Osteocyte (in vitro differentiated cells): ENCODE results near the gene ANTXR2. TPM values are rescaled to one million over a fixed set of nuclear protein-coding genes. Genes with fewer than 3 reads are reported as not detected.
"Not testable (repeated sequence)": the region's sequence is repeated elsewhere in the genome, so short reads cannot be mapped to it uniquely, and the experiment has no call there.

ENCODE experiments used
- DNase-seq: peaks from one replicate; pipeline ENCODE4 v3.0.0; 2021; ENCODE audit warnings: mixed read lengths; ENCODE audit not compliant: unreplicated experiment; ENCODE audit errors: extremely low spot score
- H3K27ac Mint-ChIP-seq: one replicate; pipeline ENCODE4 v1.8.0; 2021; ENCODE audit warnings: mild to moderate bottlenecking, mixed read lengths; ENCODE audit not compliant: unreplicated experiment
- H3K27me3 Mint-ChIP-seq: one replicate; pipeline ENCODE4 v1.8.0; 2021; ENCODE audit warnings: mixed read lengths; ENCODE audit not compliant: unreplicated experiment
- H3K36me3 Mint-ChIP-seq: one replicate; pipeline ENCODE4 v1.8.0; 2021; ENCODE audit warnings: mixed read lengths; ENCODE audit not compliant: unreplicated experiment
- H3K4me1 Mint-ChIP-seq: one replicate; pipeline ENCODE4 v1.8.0; 2021; ENCODE audit warnings: mixed read lengths; ENCODE audit not compliant: unreplicated experiment
- H3K4me3 Mint-ChIP-seq: one replicate; pipeline ENCODE4 v1.8.0; 2021; ENCODE audit warnings: mild to moderate bottlenecking, moderate library complexity, mixed read lengths; ENCODE audit not compliant: unreplicated experiment
- H3K9me3 Mint-ChIP-seq: one replicate; pipeline ENCODE4 v1.8.0; 2021; ENCODE audit warnings: mixed read lengths; ENCODE audit not compliant: unreplicated experiment
- CTCF ChIP-seq: fragments of 200-600 bp; sonication (generic); IDR thresholded peaks from 2 replicates; pipeline ENCODE4 v1.5.0; 2021; ENCODE audit warnings: antibody characterized with exemption, mild to moderate bottlenecking, moderate library complexity
- total RNA-seq: library from RNA; stranded (reverse); gene quantifications from 2 replicates; pipeline ENCODE4 v1.2.1, GENCODE V29; 2021

ANTXR2 gene
- total RNA-seq, 1 donor from 2014 or later, result 35.3 TPM

GRCh38 chr4:80007745-80008149 is 65.3 kb downstream of the ANTXR2 start:
- H3K4me1 Mint-ChIP-seq, result peaks cover 23% of the 10 kb centered on the region
- H3K27ac Mint-ChIP-seq, result no peak overlapping the region
- H3K36me3 Mint-ChIP-seq, result peaks cover 16% of the 10 kb centered on the region
- H3K4me3 Mint-ChIP-seq, result no peak overlapping the region
- peaks cover 8% of the 10 kb centered on the region for H3K9me3 Mint-ChIP-seq
- no peak for DNase-seq
- H3K27me3 Mint-ChIP-seq, result no peaks in the 10 kb centered on the region
- TF ChIP-seq CTCF, result no peak

- no peak for TF ChIP-seq CTCF
- H3K4me3 Mint-ChIP-seq, result no peak overlapping the region
- H3K27me3 Mint-ChIP-seq, result no peaks in the 10 kb centered on the region
- H3K4me1 Mint-ChIP-seq, result peaks cover 17% of the 10 kb centered on the region
- DNase-seq, result no peak
- peaks cover 8% of the 10 kb centered on the region for H3K9me3 Mint-ChIP-seq
- peaks cover 16% of the 10 kb centered on the region for H3K36me3 Mint-ChIP-seq
- H3K27ac Mint-ChIP-seq, result no peak overlapping the region
Measured at GRCh38 chr4:80006935-80007744, 65.9 kb downstream of the ANTXR2 start.

- peaks cover 7% of the 10 kb centered on the region for H3K4me1 Mint-ChIP-seq
- peaks cover 16% of the 10 kb centered on the region for H3K36me3 Mint-ChIP-seq
- peaks cover 8% of the 10 kb centered on the region for H3K9me3 Mint-ChIP-seq
- no peak overlapping the region for H3K4me3 Mint-ChIP-seq
- H3K27me3 Mint-ChIP-seq, result no peaks in the 10 kb centered on the region
- DNase-seq, result no peak
- no peak for TF ChIP-seq CTCF
- no peak overlapping the region for H3K27ac Mint-ChIP-seq
Measured at GRCh38 chr4:80005863-80006262, 67.2 kb downstream of the ANTXR2 start.

- no peaks in the 10 kb centered on the region for H3K4me1 Mint-ChIP-seq
- no peak for DNase-seq
- H3K27ac Mint-ChIP-seq, result no peak overlapping the region
- H3K36me3 Mint-ChIP-seq, result peaks cover 16% of the 10 kb centered on the region
- H3K4me3 Mint-ChIP-seq, result no peak overlapping the region
- no peaks in the 10 kb centered on the region for H3K27me3 Mint-ChIP-seq
- H3K9me3 Mint-ChIP-seq, result peaks cover 8% of the 10 kb centered on the region
- TF ChIP-seq CTCF, result no peak
Measured at GRCh38 chr4:80004319-80004718, 68.7 kb downstream of the ANTXR2 start.

GRCh38 chr4:80002559-80002958 is 70.5 kb downstream of the ANTXR2 start:
- H3K27me3 Mint-ChIP-seq, H3K4me1 Mint-ChIP-seq, H3K4me3 Mint-ChIP-seq, H3K27ac Mint-ChIP-seq, DNase-seq, H3K9me3 Mint-ChIP-seq: not testable (repeated sequence)
- H3K36me3 Mint-ChIP-seq, result peaks cover 12% of the 10 kb centered on the region

GRCh38 chr4:79999048-79999447 is 74.0 kb downstream of the ANTXR2 start:
- not testable (repeated sequence) for DNase-seq, H3K27ac Mint-ChIP-seq, H3K4me1 Mint-ChIP-seq, H3K9me3 Mint-ChIP-seq, H3K27me3 Mint-ChIP-seq, H3K4me3 Mint-ChIP-seq, H3K36me3 Mint-ChIP-seq
